ENCODE results near the gene KRT38.

Gene KRT38

DNA sequence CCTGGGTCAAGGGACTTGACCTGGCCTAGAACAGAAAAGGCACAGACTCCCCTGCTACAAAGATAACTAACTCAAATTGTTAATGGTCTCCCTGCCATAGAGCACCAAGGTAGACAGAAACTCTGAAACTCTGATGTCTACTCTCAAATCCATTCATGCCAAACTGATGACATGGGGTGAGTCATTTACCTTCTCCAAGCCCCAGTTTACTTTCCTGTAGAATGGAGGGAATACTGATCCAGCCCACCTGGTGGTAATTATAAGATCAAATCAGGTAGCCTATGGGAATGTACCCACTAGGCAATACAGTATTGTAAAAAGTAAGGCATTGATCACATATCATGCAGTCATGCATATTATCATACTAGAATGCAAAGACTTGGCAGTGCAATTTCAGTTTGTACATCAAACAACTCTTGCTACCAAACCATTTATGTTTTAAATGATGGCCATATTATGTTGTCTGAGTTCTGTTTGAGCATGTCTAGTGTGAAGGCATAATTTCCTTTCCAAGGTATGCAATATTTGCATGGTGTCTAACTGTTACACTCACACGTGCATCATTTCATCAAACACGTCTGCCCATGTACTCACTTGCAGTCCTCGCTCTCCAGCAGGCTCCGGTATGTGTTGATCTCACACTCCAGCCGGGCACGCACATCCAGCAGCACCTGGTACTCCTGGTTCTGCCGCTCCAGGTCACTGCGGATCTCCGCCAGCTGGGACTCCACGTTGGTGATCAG, 46.4 kb downstream of the KRT38 start:
- DNase-seq (no peak), ATAC-seq (ENCODE audit: insufficient read depth, low read depth) (no peak)
- H2AFZ ChIP-seq (ENCODE audit: low read depth, low read length): no peak overlapping the region
- TF ChIP-seq, protein P1, sequence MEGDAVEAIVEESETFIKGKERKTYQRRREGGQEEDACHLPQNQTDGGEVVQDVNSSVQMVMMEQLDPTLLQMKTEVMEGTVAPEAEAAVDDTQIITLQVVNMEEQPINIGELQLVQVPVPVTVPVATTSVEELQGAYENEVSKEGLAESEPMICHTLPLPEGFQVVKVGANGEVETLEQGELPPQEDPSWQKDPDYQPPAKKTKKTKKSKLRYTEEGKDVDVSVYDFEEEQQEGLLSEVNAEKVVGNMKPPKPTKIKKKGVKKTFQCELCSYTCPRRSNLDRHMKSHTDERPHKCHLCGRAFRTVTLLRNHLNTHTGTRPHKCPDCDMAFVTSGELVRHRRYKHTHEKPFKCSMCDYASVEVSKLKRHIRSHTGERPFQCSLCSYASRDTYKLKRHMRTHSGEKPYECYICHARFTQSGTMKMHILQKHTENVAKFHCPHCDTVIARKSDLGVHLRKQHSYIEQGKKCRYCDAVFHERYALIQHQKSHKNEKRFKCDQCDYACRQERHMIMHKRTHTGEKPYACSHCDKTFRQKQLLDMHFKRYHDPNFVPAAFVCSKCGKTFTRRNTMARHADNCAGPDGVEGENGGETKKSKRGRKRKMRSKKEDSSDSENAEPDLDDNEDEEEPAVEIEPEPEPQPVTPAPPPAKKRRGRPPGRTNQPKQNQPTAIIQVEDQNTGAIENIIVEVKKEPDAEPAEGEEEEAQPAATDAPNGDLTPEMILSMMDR (IDR thresholded peaks at IDR 0.05; ENCODE audit: borderline replicate concordance, extremely low read depth, low read length, poor library complexity, severe bottlenecking): no peak
- no peak for TF ChIP-seq EZH2 (IDR thresholded peaks at IDR 0.05; ENCODE audit: borderline replicate concordance, low read depth, low read length, severe bottlenecking)
- no peak overlapping the region for H3K27ac ChIP-seq (ENCODE audit: low read length)
- no peaks in the 10 kb centered on the region for H3K36me3 ChIP-seq (ENCODE audit: insufficient read depth, low read length)
- no peaks in the 10 kb centered on the region for H3K4me1 ChIP-seq (ENCODE audit: insufficient read depth, low read length)
- H3K4me2 ChIP-seq (ENCODE audit: insufficient read depth, low read length): no peak overlapping the region
- peaks cover 15% of the 10 kb centered on the region for H3K27me3 ChIP-seq (ENCODE audit: insufficient read depth, low read length, poor library complexity)
- no peaks in the 10 kb centered on the region for H3K79me2 ChIP-seq (ENCODE audit: insufficient read depth, low read length)
- no peaks in the 10 kb centered on the region for H4K20me1 ChIP-seq (ENCODE audit: insufficient read depth, low read length)
- no peak overlapping the region for H3K4me3 ChIP-seq (ENCODE audit: low read depth in 1 of 2, low read length in 2 of 2)
- H3K9me3 ChIP-seq (ENCODE audit: insufficient read depth, low read length, severe bottlenecking): no peaks in the 10 kb centered on the region
- H3K9ac ChIP-seq (ENCODE audit: low read depth, low read length): no peak overlapping the region

DNA sequence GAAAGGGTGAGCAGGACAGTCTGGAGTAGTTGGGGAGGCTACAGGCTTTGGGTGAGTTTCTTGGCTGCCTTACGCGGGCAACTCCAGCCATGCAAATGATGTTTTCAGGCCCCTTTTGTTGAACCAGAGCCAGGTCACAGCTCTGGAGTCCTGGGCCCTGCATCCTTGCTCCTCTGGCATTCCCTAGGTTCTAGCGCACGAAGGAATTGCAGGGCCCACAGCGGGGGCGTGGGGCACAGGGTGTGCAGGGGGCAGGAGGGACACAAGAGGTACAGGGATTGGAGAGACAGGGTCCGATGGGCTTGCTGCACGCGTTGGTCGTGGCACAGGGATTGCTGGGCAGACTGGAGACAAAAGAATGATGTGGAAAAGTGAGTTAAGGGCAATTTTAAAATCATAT, 47.0 kb downstream of the KRT38 start:
- H3K9ac ChIP-seq (ENCODE audit: low read depth, low read length): no peak overlapping the region
- DNase-seq (no peak), ATAC-seq (ENCODE audit: insufficient read depth, low read depth) (no peak)
- H3K4me3 ChIP-seq (ENCODE audit: low read depth in 1 of 2, low read length in 2 of 2): no peak overlapping the region
- no peak overlapping the region for H3K27ac ChIP-seq (ENCODE audit: low read length)
- H3K79me2 ChIP-seq (ENCODE audit: insufficient read depth, low read length): no peaks in the 10 kb centered on the region
- peaks cover 12% of the 10 kb centered on the region for H3K27me3 ChIP-seq (ENCODE audit: insufficient read depth, low read length, poor library complexity)
- TF ChIP-seq, protein P1 (IDR thresholded peaks at IDR 0.05; ENCODE audit: borderline replicate concordance, extremely low read depth, low read length, poor library complexity, severe bottlenecking): no peak
- TF ChIP-seq EZH2 (IDR thresholded peaks at IDR 0.05; ENCODE audit: borderline replicate concordance, low read depth, low read length, severe bottlenecking): no peak
- H4K20me1 ChIP-seq (ENCODE audit: insufficient read depth, low read length): no peaks in the 10 kb centered on the region
- H3K36me3 ChIP-seq (ENCODE audit: insufficient read depth, low read length): no peaks in the 10 kb centered on the region
- H2AFZ ChIP-seq (ENCODE audit: low read depth, low read length): no peak overlapping the region
- no peaks in the 10 kb centered on the region for H3K9me3 ChIP-seq (ENCODE audit: insufficient read depth, low read length, severe bottlenecking)
- H3K4me1 ChIP-seq (ENCODE audit: insufficient read depth, low read length): no peaks in the 10 kb centered on the region
- no peak overlapping the region for H3K4me2 ChIP-seq (ENCODE audit: insufficient read depth, low read length)

DNA sequence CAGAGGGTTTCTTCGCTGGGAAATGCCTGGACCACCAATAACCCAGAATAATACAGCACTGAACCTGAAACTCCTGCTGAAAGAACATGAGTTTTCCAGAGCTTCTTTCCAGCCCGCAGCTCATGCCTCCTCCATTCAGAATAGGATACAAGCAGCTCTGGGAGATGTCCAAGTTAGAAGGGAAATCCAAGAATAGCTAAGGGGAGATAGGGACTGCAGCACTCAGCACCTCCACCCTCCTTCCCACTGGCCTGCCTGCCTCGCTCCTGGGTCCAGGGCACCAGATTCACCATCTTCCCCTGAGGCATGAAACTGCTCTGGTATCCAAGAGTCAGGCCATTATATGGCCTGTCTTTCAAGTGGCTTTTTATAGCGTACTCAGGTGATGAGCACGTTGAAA, 47.5 kb downstream of the KRT38 start:
- no peaks in the 10 kb centered on the region for H3K79me2 ChIP-seq (ENCODE audit: insufficient read depth, low read length)
- no peak overlapping the region for H3K9ac ChIP-seq (ENCODE audit: low read depth, low read length)
- no peaks in the 10 kb centered on the region for H3K4me1 ChIP-seq (ENCODE audit: insufficient read depth, low read length)
- H3K4me3 ChIP-seq (ENCODE audit: low read depth in 1 of 2, low read length in 2 of 2): no peak overlapping the region
- TF ChIP-seq, protein P1 (IDR thresholded peaks at IDR 0.05; ENCODE audit: borderline replicate concordance, extremely low read depth, low read length, poor library complexity, severe bottlenecking): no peak
- TF ChIP-seq EZH2 (IDR thresholded peaks at IDR 0.05; ENCODE audit: borderline replicate concordance, low read depth, low read length, severe bottlenecking): no peak
- peaks cover 12% of the 10 kb centered on the region for H3K27me3 ChIP-seq (ENCODE audit: insufficient read depth, low read length, poor library complexity)
- no peaks in the 10 kb centered on the region for H3K9me3 ChIP-seq (ENCODE audit: insufficient read depth, low read length, severe bottlenecking)
- ATAC-seq (ENCODE audit: insufficient read depth, low read depth) (no peak), DNase-seq (no peak)
- no peak overlapping the region for H3K27ac ChIP-seq (ENCODE audit: low read length)
- no peaks in the 10 kb centered on the region for H4K20me1 ChIP-seq (ENCODE audit: insufficient read depth, low read length)
- no peak overlapping the region for H2AFZ ChIP-seq (ENCODE audit: low read depth, low read length)
- H3K4me2 ChIP-seq (ENCODE audit: insufficient read depth, low read length): no peak overlapping the region
- H3K36me3 ChIP-seq (ENCODE audit: insufficient read depth, low read length): no peaks in the 10 kb centered on the region

Data from DND-41 (cell line).